ENCODE measurements around the gene RAMACL. TPM values are rescaled to one million over a fixed set of nuclear protein-coding genes. Genes with fewer than 3 reads are reported as not detected.

Gene RAMACL
- total RNA-seq, 1 donor from 2014 or later = 1.4 TPM

GRCh38 chr6:166562726-166563125, 23.8 kb downstream of the RAMACL start:
- DNase-seq (ENCODE audit: low spot score) = no peak
- intact Hi-C loops (cut with DNase I) = no loop called here

- intact Hi-C loops (cut with DNase I) = no loop called here
- no peak for DNase-seq (ENCODE audit: low spot score)
Measured at GRCh38 chr6:166561771-166562359, 24.6 kb downstream of the RAMACL start.

DNA sequence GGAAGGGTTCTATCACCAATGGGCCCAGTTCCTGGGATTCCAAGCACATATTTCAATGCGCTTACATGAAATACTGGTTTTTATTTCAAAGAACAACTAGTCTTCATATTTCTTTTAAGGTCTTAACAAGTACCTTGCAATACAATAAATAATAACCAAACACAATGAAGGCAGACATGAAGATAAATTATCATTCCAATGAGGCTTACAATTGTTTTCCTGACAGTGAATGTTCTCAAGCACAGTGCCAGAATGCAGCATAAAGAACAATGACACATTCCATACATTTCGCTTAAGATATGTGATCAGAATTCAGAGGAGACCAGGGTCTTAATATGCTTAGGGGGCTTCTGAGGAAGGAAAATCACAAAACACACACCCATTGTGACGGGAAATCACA, 26.3 kb downstream of the RAMACL start:
- no peak for DNase-seq (ENCODE audit: low spot score)
- intact Hi-C loops (cut with DNase I) = no loop called here

DNA sequence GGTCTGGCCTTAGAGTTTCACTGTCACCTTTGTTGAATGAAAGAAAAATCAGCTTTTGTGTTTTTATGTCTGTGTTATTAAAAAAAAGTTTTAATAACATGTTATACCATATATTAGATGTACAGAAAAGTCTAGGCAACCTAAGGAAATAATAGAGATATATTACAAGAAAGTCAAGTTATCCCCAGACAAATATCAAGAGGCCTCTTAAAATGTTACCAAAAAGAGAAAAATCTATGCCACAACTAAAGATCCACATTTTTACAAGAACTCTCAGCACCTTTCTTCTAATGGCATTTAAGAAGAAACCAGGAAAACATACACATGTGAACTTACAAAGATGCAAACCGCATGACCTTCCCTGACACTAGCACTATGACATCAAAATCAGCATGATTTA, 26.8 kb downstream of the RAMACL start:
- intact Hi-C loops (cut with DNase I) = loop anchor here (5.0 kb wide), 1 partner anchor 133 kb away; no protein-coding TSS in a partner anchor
- no peak for DNase-seq (ENCODE audit: low spot score)

DNA sequence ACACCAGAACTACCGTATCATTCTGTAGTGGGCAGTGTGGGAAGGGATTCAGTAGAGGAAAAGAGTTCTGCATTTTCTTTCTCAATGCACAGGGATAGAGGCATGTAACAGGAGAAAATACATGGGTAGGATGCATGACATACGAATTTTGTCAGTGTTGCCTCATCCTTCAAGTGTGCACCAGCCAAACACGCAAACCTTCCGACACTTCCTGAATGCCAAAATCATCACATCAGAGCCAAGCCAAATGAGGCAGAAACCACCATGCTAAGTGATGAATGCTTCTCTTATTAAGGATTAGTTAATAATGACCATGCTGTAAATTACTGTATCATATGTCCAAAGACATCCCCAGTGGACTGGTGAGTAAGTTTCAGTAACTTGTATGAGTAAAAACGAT, 27.3 kb downstream of the RAMACL start:
- intact Hi-C loops (cut with DNase I) = loop anchor here (5.0 kb wide), 1 partner anchor 133 kb away; no protein-coding TSS in a partner anchor
- no peak for DNase-seq (ENCODE audit: low spot score)

GRCh38 chr6:166558156-166559005, 28.1 kb downstream of the RAMACL start:
- no peak for DNase-seq (ENCODE audit: low spot score)
- intact Hi-C loops (cut with DNase I) = loop anchor here (5.0 kb wide), 1 partner anchor 134 kb away; no protein-coding TSS in a partner anchor

GRCh38 chr6:166556863-166557322, 29.6 kb downstream of the RAMACL start:
- peak; percentile 93 for DNase-seq (ENCODE audit: low spot score)
- intact Hi-C loops (cut with DNase I) = loop anchor here (2.0 to 5.0 kb wide), 3 partner anchors 18 to 135 kb away; partner anchors contain the start of gene RPS6KA2

- DNase-seq (ENCODE audit: low spot score) = no peak
- intact Hi-C loops (cut with DNase I) = loop anchor here (2.0 to 5.0 kb wide), 3 partner anchors 18 to 136 kb away; partner anchors contain the start of gene RPS6KA2
Measured at GRCh38 chr6:166556336-166556735, 30.1 kb downstream of the RAMACL start.

- intact Hi-C loops (cut with DNase I) = loop anchor here (5.0 kb wide), 1 partner anchor 137 kb away; no protein-coding TSS in a partner anchor
Measured at GRCh38 chr6:166555086-166555485, 31.4 kb downstream of the RAMACL start.

GRCh38 chr6:166554316-166554715, 32.2 kb downstream of the RAMACL start:
- intact Hi-C loops (cut with DNase I) = no loop called here
- DNase-seq (ENCODE audit: low spot score) = peak; percentile 73

More at GRCh38 chr6:166555086-166555485, 31.4 kb downstream of the RAMACL start:
- DNase-seq (ENCODE audit: low spot score) = no peak

DNA sequence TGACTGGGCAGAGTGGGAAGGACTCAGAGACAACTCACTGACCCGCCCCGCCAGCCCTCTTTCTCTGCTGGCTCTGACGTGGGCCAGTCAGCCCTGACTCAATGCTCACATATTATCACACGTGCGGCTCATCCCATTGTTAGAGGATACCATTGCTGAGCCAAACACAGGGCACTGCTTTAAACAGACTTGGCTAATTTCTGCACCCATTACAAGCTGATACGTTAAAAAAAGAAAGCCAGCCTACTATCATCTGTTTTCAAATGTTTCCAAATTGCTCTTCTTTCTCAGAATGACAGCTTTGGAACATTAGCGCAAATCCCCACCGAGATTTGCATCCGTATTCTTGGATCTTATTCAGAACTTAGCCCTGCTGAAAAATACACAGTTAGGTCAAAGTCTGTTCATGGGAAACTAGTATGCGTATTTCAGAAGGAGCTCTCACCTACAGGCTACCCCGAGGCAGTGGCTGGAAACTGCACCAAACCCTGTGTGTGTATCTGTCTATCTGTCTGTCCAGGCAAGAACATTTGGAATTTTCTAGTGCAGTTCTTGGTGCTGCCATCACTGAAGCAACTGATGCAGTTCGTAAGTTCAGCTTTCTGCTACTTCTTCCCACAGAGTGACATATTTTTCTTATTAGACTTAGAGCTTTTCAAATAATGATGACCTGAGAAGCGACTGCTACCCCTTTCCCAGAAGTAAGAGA, 32.8 kb downstream of the RAMACL start:
- peak; percentile 66 for DNase-seq (ENCODE audit: low spot score)
- intact Hi-C loops (cut with DNase I) = no loop called here

DNA sequence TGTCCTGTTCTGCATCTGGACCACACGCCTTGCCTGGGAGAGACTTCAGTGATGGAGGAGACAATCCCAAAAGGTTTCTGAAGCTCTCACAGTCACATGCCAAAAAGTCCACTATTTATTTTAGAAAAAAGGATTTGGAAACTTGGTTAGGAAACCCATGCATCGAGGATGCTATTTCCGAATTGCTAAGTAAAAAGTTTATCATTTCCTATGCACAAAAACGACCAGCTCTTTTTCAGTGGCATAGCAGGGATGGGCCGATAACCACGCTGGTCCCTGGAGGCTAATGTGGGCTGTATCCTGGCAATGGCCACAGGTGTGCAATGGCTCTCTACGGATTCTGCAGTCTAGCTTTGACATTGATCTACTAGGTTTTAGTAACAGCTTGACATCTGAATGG, 33.9 kb downstream of the RAMACL start:
- DNase-seq (ENCODE audit: low spot score) = peak; percentile 55
- intact Hi-C loops (cut with DNase I) = no loop called here

GRCh38 chr6:166551754-166552495, 34.6 kb downstream of the RAMACL start:
- no peak for DNase-seq (ENCODE audit: low spot score)
- intact Hi-C loops (cut with DNase I) = no loop called here

- intact Hi-C loops (cut with DNase I) = no loop called here
Measured at GRCh38 chr6:166546653-166547052, 39.8 kb downstream of the RAMACL start.

GRCh38 chr6:166545156-166546034, 41.1 kb downstream of the RAMACL start:
- intact Hi-C loops (cut with DNase I) = no loop called here
- DNase-seq (ENCODE audit: low spot score) = no peak

More at GRCh38 chr6:166546653-166547052, 39.8 kb downstream of the RAMACL start:
- DNase-seq (ENCODE audit: low spot score) = no peak

DNA sequence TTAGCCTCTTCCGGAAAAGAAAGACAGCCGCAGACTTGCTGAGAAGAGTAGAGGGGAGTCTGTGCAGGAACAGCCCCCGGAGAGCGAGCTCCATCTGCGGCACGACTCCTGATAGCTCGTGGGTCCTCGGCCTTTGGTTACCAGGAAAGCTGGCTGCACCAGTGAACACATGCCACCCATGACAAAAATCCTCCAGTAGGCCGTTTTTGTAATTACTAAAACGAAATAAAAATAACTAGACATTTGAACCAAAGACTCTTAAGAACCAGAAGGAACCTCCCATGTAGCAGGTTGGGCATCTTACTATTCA, 42.2 kb downstream of the RAMACL start:
- DNase-seq (ENCODE audit: low spot score) = no peak
- intact Hi-C loops (cut with DNase I) = no loop called here

- no peak for DNase-seq (ENCODE audit: low spot score)
- intact Hi-C loops (cut with DNase I) = no loop called here
Measured at GRCh38 chr6:166543603-166544295, 42.7 kb downstream of the RAMACL start.

GRCh38 chr6:166542580-166542912, 43.9 kb downstream of the RAMACL start:
- DNase-seq (ENCODE audit: low spot score) = no peak
- intact Hi-C loops (cut with DNase I) = no loop called here
